Spleen (tissue), 7 donors: ENCODE measurements around the gene GNPTAB.

Experiments
- POLR2A ChIP-seq, 3 donors: fragments of 450-650 bp; IDR thresholded peaks; one replicate each; pipeline ENCODE4 v1.5.1; 2017; ENCODE audit warnings: antibody characterized with exemption in 3 of 3, mild to moderate bottlenecking in 1 of 3
- TF ChIP-seq, protein P1 (sequence below), 11 experiments: fragments of 200-600 bp in 7 of 11; fragments of 450-650 bp in 4 of 11; sonication (generic) in 4 of 11; IDR thresholded peaks in 8 of 11; conservative IDR thresholded peaks in 3 of 11; 1 replicate in 7 of 11; 2 replicates in 4 of 11; pipeline versions ENCODE4 v1.4.0 to v1.8.0; 2016 to 2021; ENCODE audit warnings: antibody characterized with exemption in 11 of 11, inconsistent platforms in 4 of 11, mild to moderate bottlenecking in 1 of 11
- donor health status: DM: no; HTN: no; CAD: no; lungs with moderate emphysema.
- donor health status: DM: no; HTN: no; CAD: no.
- donor health status: DM: no; HTN: no; CAD: no.

- TF ChIP-seq POLR2A (IDR thresholded peaks at IDR 0.05): no peak
- TF ChIP-seq, protein P1, sequence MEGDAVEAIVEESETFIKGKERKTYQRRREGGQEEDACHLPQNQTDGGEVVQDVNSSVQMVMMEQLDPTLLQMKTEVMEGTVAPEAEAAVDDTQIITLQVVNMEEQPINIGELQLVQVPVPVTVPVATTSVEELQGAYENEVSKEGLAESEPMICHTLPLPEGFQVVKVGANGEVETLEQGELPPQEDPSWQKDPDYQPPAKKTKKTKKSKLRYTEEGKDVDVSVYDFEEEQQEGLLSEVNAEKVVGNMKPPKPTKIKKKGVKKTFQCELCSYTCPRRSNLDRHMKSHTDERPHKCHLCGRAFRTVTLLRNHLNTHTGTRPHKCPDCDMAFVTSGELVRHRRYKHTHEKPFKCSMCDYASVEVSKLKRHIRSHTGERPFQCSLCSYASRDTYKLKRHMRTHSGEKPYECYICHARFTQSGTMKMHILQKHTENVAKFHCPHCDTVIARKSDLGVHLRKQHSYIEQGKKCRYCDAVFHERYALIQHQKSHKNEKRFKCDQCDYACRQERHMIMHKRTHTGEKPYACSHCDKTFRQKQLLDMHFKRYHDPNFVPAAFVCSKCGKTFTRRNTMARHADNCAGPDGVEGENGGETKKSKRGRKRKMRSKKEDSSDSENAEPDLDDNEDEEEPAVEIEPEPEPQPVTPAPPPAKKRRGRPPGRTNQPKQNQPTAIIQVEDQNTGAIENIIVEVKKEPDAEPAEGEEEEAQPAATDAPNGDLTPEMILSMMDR (IDR thresholded peaks at IDR 0.05 in 8 of 11, conservative IDR thresholded peaks at IDR 0.05 in 3 of 11): no peak
These were observed 123.5 kb downstream of the GNPTAB start for GRCh38 chr12:101707131-101707782.
